WTC11 (cell line): Measurements from ENCODE around the gene TMEFF1. TPM values are rescaled to one million over a fixed set of nuclear protein-coding genes. Genes with fewer than 3 reads are reported as not detected.

Experiments used
- ATAC-seq: fragments of 200-7000 bp; cut with Tn5 transposase; 2 replicates; pipeline ENCODE4 v1.10.0; 2021; ENCODE audit warnings: mild to moderate bottlenecking, moderate library complexity
- CTCF ChIA-PET: fragments of 300-600 bp; sonication (Branson Sonifier 250); formaldehyde crosslinking; loops from one replicate; lab custom pipeline; 2021; ENCODE audit warnings: antibody characterized with exemption; lab: Charles Lee
- POLR2A ChIA-PET: fragments of 350-600 bp; sonication (Branson Sonifier 250); formaldehyde crosslinking; loops from one replicate; lab custom pipeline; 2021; ENCODE audit warnings: antibody characterized with exemption; lab: Charles Lee
- DNase-seq: peaks from one replicate; pipeline ENCODE4 v3.0.0; 2021; ENCODE audit warnings: low spot score
- H3K27ac Mint-ChIP-seq: 2 replicates; pipeline ENCODE4 v1.8.0; 2021; ENCODE audit warnings: mixed read lengths
- H3K27me3 Mint-ChIP-seq: 2 replicates; pipeline ENCODE4 v1.8.0; 2021; ENCODE audit warnings: low read depth, mild to moderate bottlenecking, moderate library complexity, mixed read lengths
- H3K36me3 Mint-ChIP-seq: 2 replicates; pipeline ENCODE4 v1.8.0; 2021; ENCODE audit warnings: mixed read lengths
- H3K4me1 Mint-ChIP-seq: 2 replicates; pipeline ENCODE4 v1.8.0; 2022; ENCODE audit warnings: mixed read lengths
- H3K4me3 Mint-ChIP-seq: 2 replicates; pipeline ENCODE4 v1.8.0; 2021; ENCODE audit warnings: mild to moderate bottlenecking, moderate library complexity, mixed read lengths
- H3K9me3 Mint-ChIP-seq: 2 replicates; pipeline ENCODE4 v1.8.0; 2021; ENCODE audit warnings: mixed read lengths
- ATF3 ChIP-seq: sonication (generic); formaldehyde crosslinking; conservative IDR thresholded peaks from 2 replicates; pipeline ENCODE4 v1.8.1; 2022; ENCODE audit warnings: mild to moderate bottlenecking, missing genetic modification reagents
- ATF6 ChIP-seq: sonication (generic); formaldehyde crosslinking; IDR thresholded peaks from 2 replicates; pipeline ENCODE4 v1.8.1; 2023; ENCODE audit warnings: mild to moderate bottlenecking, missing genetic modification reagents
- CBFB ChIP-seq: sonication (generic); formaldehyde crosslinking; IDR thresholded peaks from 2 replicates; pipeline ENCODE4 v1.8.1; 2022; ENCODE audit warnings: mild to moderate bottlenecking, low read depth, missing genetic modification reagents
- ETV6 ChIP-seq: sonication (generic); formaldehyde crosslinking; IDR thresholded peaks from 2 replicates; pipeline ENCODE4 v1.8.1; 2022; ENCODE audit warnings: mild to moderate bottlenecking, missing genetic modification reagents
- GRHL2 ChIP-seq: fragments of 250-450 bp; sonication (Bioruptor Pico); IDR thresholded peaks from 2 replicates; pipeline ENCODE4 v1.8.0; 2022; ENCODE audit warnings: mild to moderate bottlenecking, moderate library complexity; ENCODE audit not compliant: insufficient replicate concordance, severe bottlenecking
- IRF1 ChIP-seq: sonication (generic); formaldehyde crosslinking; IDR thresholded peaks from 2 replicates; pipeline ENCODE4 v1.8.0; 2023; ENCODE audit warnings: missing genetic modification reagents
- MLX ChIP-seq: sonication (generic); formaldehyde crosslinking; IDR thresholded peaks from 2 replicates; pipeline ENCODE4 v1.8.1; 2023; ENCODE audit warnings: mild to moderate bottlenecking, missing genetic modification reagents, moderate library complexity
- NFATC4 ChIP-seq: fragments of 250-450 bp; sonication (Bioruptor Pico); IDR thresholded peaks from 2 replicates; pipeline ENCODE4 v1.9.0; 2021; ENCODE audit warnings: mild to moderate bottlenecking
- PREB ChIP-seq: sonication (generic); formaldehyde crosslinking; IDR thresholded peaks from 2 replicates; pipeline ENCODE4 v1.8.1; 2022; ENCODE audit warnings: mild to moderate bottlenecking, missing genetic modification reagents, moderate library complexity, borderline replicate concordance
- STAT6 ChIP-seq: sonication (generic); formaldehyde crosslinking; conservative IDR thresholded peaks from 2 replicates; pipeline ENCODE4 v1.8.1; 2023; ENCODE audit warnings: mild to moderate bottlenecking, low read depth, missing genetic modification reagents, moderate library complexity
- USF1 ChIP-seq: sonication (generic); formaldehyde crosslinking; IDR thresholded peaks from 2 replicates; pipeline ENCODE4 v1.8.0; 2022; ENCODE audit warnings: mild to moderate bottlenecking, missing genetic modification reagents
- ZBTB21 ChIP-seq: sonication (generic); formaldehyde crosslinking; IDR thresholded peaks from 2 replicates; pipeline ENCODE4 v1.8.1; 2023; ENCODE audit warnings: mild to moderate bottlenecking, missing genetic modification reagents, borderline replicate concordance
- ZBTB43 ChIP-seq: sonication (generic); formaldehyde crosslinking; IDR thresholded peaks from 2 replicates; pipeline ENCODE4 v1.8.1; 2023; ENCODE audit warnings: mild to moderate bottlenecking, missing genetic modification reagents
- ZNF232 ChIP-seq: sonication (generic); formaldehyde crosslinking; IDR thresholded peaks from 2 replicates; pipeline ENCODE4 v1.8.0; 2022; ENCODE audit warnings: mild to moderate bottlenecking, missing genetic modification reagents
- ZNF281 ChIP-seq: sonication (generic); formaldehyde crosslinking; IDR thresholded peaks from 2 replicates; pipeline ENCODE4 v1.8.0; 2023; ENCODE audit warnings: mild to moderate bottlenecking, missing genetic modification reagents
- ZSCAN18 ChIP-seq: fragments of 250-450 bp; sonication (Bioruptor Pico); IDR thresholded peaks from 2 replicates; pipeline ENCODE4 v2.1.2; 2022; ENCODE audit warnings: mild to moderate bottlenecking, moderate library complexity
- total RNA-seq: library from RNA; stranded (reverse); gene quantifications from 3 replicates; pipeline ENCODE4 v1.2.3, GENCODE V29; 2021

Gene TMEFF1
- total RNA-seq, 1 experiment from 2014 or later, result 62.7 TPM

- CTCF ChIA-PET, result no interaction called here
- no peak for TF ChIP-seq ETV6 (CRISPR knock-in tag)
- no peak for TF ChIP-seq ZNF232 (CRISPR knock-in tag)
- TF ChIP-seq ATF3 (CRISPR knock-in tag), result no peak
- TF ChIP-seq ZBTB43 (CRISPR knock-in tag), result no peak
- TF ChIP-seq USF1, result no peak
- no peak for TF ChIP-seq STAT6
- TF ChIP-seq MLX, result no peak
- TF ChIP-seq PREB, result no peak
- no peak for TF ChIP-seq ZBTB21 (CRISPR knock-in tag)
- TF ChIP-seq ZNF281, result no peak
- no peak for TF ChIP-seq ZSCAN18 (CRISPR knock-in tag)
- no peak for TF ChIP-seq CBFB (CRISPR knock-in tag)
- TF ChIP-seq GRHL2 (CRISPR knock-in tag), result no peak
- no peak for TF ChIP-seq NFATC4 (CRISPR knock-in tag)
- TF ChIP-seq IRF1 (CRISPR knock-in tag), result no peak
- no peak for TF ChIP-seq ATF6
These were observed 100.8 kb downstream of the TMEFF1 start for GRCh38 chr9:100573655-100574260.

More at GRCh38 chr9:100573655-100574260, 100.8 kb downstream of the TMEFF1 start:
- POLR2A ChIA-PET, result no interaction called here
- peaks cover 3% of the 10 kb centered on the region; the same call in 1 of the 2 replicates for H3K9me3 Mint-ChIP-seq
- no peak overlapping the region for H3K4me3 Mint-ChIP-seq
- DNase-seq, result no peak
- ATAC-seq, result no peak
- H3K27ac Mint-ChIP-seq, result no peak overlapping the region
- H3K4me1 Mint-ChIP-seq, result no peaks in the 10 kb centered on the region
- no peaks in the 10 kb centered on the region for H3K27me3 Mint-ChIP-seq
- peaks cover 33% of the 10 kb centered on the region for H3K36me3 Mint-ChIP-seq
